Putamen (tissue), 1 donor: ENCODE results near the gene FBXW2.
A peak's percentile ranks its signal among the peaks of the same experiment; 100 is the strongest.
"Not testable (repeated sequence)": the region's sequence is repeated elsewhere in the genome, so short reads cannot be mapped to it uniquely, and the experiment has no call there.

ENCODE experiments used
- DNase-seq: peaks from one replicate; pipeline ENCODE4 v3.0.0-alpha.2; 2016; ENCODE audit warnings: low spot score

The FBXW2 gene

DNA sequence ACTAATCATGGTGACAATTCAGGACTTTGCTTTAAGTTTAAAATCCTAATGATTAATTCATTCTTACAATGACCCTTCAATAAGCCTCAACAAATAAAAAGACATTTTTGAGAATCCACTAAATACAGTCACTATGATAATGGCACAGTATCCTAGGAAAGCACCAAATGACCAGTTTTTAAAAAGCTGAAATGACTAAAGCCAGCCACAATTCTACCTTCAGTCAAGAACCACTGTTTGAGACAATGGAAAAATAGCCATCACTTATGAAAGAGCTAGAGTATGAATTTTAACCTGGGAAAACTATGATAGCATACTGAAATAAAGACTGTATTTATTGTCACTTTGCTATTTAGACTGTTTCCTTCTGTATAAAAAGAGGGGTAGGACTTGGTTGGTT is 14.0 kb downstream of the FBXW2 start:
- DNase-seq = no peak

DNA sequence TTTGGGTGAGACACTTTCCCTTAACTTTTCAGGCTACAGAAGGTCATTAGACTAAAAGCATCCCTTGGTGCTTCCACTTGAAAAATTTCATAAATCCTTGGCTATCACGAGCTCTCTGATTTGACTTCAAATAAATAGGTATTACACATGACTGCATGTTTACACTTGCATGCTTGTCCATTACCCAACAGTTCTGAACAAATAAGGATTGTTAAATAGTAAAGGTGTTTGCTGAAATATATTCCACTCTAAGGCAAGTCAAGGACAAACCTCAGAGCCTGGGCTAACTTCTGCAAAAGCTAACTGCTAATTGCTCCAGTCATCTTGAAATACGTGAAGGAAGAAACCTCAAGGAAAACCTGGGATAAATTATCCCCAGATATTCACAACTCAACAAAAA is 14.5 kb downstream of the FBXW2 start:
- DNase-seq = no peak

DNA sequence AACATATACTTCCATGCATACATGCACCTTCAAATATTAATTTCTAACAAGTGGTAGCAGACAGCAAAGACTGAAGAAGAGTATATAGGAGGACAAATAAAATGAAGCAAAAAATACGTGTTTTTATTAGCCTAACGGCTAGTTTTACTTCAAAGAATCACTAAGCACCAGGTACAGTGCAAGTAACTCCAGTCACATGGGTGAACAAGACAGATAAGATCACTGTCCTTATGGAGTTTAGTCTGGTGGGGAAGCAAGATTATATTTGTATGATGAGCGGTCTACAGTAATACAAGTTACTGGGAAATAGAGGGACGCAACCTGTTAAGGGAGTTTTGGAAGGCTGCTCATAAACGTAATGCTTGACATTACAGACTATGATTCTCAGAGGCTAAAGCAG is 16.0 kb downstream of the FBXW2 start:
- no peak for DNase-seq

DNA sequence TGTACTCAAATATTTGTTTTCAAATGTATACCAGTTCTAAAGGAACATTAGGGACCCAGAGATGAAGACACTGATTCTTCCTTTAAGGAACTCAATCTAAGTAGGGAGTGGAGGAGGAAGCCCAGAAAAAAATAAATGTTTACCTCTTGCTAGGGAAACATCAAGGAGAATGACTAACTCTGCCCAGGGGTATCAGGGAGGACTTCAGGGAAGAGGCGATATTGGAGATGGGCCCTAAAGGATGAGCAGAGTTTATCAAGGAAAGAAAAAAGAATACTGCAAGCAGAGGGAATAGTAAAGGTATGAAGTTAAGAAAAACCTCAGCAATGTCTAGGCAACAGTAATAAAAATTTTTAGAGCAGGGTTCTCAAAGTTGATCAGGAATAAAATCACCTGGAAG is 16.4 kb downstream of the FBXW2 start:
- no peak for DNase-seq

DNA sequence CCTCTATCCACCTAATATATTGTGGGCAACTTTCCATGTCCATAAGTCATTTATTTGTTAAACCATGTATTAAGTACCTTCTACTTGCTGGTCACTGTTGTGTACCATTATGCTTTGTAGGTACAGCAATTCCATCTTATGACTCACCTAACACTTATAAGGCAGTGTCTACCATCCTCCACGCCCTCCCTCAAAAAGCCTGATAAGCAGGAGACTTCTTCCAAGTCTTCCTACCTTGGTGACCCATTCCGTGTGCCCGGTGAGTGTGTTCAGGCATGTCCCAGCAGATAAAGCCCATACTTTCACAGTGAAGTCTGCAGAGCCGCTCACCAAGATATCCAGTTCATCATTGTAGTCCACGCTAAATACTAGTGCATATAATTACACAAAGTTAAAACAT is 17.4 kb downstream of the FBXW2 start:
- DNase-seq = no peak

DNA sequence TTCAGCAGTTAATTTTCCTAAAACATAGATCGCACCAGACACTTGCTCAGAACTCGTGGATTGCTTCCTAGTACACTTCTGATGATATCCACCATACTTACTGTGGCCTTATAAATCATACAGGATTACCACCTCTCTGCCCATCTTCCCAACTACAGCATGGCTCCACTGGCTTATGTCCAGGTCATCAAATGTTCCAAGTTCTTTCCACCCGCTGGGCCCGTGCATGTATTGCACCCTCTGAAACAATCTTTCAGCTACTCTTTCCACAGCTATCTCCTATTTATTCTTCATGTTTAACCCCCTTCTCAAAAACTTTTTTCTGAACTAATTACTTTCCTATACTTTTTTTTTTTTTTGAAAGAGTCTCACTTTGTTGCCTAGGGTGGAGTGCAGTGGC is 18.5 kb downstream of the FBXW2 start:
- no peak for DNase-seq

DNA sequence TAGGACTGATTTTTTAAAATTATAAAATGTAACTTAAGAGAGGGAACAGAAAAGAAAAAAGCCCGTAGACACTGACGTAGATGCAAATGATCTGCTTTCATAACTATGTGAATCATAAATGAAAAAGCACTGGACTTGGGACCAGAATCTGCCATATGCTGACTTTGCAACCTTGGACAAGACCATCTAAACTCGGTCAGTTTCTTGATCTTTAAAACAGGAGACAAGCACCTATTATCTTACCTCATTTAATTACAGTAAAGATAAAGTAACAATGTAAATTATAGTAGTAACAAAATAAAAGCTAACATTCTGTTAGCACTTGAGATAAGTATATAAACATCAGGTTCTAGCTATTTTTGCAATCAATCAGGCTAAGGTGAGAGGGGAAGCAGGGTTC is 20.0 kb downstream of the FBXW2 start:
- no peak for DNase-seq

DNA sequence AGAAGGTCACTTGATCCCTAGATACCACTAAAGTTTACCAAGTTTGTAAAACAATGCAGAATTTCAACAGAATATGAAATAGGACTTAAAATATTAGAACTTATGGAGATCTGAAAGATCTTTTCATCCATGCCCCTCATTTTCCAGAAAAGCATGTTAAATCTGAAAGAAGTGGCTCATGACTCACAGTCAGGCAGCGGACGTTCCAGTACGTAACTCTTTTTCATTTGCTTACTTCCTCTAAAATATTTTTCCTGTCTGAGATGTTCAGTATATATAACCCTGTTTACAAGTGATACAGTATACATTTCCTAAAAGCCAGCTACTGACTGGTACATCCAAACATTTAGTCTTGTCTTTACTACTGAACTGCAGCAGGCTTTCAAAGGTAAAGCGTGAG is 22.3 kb downstream of the FBXW2 start:
- no peak for DNase-seq

DNA sequence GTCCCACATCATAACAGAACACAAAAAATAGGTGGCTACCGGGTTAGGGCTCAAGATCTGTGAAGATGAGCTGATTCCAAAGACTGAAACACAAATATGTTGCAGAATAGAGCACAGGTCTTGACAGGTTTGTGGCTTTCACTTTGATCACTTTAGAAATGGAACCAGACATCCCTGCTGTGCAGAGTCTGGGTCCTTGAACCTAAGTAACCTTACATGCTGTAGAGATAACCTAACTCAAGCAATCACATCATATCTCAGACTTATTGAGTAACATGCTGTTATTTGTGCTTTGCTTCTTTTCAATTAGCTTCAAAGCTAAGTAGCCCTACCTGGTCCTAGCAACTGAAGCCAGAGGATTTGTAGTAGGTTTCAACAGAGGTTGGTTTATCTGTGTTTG is 24.3 kb downstream of the FBXW2 start:
- DNase-seq = no peak

DNA sequence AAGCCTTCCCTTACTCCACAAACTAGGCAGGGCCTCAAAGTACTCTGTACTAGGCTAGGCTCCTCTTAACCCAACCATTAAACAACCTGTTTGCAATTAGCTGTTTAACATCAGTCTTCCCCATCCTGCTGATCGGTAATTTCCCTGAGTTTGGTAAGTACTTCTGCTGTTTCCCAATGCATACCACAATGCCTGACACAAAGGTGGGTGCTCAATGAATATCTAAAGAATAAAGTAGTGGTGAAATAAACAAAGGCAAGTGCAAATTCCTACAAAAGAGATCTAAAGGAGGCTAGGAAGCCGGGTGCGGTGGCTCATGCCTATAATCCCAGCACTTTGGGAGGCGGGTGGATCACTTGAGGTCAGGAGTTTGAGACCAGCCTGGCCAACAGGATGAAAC is 25.0 kb downstream of the FBXW2 start:
- no peak for DNase-seq

DNA sequence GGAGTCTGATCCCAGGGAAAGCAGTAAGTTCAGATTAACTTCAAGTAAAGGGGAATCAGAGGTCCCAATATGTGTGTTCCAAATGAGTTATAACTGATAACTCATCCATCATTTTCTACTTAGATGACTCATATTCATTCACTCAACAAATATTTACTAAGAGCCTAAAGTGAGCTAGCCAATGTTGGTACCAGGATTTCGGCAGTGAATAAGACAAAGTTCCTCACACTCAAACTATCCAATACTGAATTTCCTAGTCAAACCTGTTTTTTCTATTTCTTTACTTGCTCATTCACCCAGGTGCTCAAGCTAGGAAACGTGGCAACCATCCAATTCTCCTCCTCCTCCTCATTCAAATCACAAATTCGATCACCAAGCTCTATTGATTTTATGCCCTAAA is 25.8 kb downstream of the FBXW2 start:
- DNase-seq = no peak

DNA sequence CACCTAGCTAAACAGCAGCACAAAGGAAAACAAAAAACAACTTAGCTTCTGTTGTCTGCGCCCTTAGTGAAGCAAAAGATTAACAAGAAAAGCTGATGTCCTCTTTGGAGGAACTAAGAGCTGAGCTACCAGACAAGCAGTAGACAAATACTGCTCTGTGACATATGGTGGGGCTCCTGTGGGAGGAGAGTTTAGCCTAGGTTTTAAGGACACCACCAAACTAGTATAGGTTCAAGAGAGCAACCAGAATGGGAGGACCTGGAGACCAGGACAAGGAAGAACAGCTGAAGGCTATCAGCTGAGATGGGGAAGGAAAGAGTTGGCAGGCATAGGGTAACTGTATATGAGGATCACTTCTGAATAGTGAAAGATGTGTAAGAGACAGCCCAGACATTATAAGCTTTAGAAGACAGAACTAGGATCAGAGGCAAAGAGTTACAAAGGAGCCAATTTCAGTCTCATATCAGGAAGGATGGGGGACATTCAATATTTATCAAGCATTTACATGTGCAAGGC is 27.2 kb downstream of the FBXW2 start:
- DNase-seq = no peak

DNA sequence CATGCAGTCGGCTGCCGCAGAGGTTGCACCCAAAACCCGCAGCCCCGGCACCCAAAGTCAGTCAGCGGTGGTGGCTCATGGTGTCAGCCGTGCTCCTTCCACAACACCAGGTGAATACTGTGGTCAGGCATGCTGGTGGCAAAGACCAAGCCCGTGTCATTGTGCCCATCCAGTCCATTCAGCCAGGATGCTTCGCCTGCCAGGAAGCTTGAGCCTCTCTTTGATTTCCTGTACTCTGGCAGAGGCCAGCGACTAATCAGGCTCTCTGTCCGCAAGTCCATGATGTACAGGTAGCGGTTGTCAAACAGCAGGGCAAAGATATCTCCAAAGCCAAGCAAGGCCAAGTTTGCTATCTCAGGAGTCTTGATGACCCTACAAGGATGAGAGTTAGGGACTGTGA is 28.7 kb downstream of the FBXW2 start:
- DNase-seq = no peak

DNA sequence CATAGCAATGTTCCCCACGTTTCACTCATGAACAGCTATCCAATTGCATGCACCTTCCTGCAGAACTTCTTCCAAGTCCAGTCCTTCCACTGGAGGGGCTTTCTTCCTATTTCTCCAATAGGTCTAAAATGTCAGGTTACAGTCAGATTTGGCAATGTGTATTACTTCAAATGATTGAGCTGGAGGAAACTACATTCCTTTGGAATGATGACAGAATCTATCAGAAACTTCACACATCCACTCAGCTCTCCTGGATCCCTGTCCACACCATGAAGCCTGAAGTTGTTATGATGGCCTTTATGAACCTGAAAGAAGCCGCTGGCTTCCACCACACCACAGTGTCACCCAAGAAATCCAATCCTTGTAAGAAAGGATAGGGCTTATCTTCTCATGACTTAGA is 32.2 kb downstream of the FBXW2 start:
- no peak for DNase-seq

DNA sequence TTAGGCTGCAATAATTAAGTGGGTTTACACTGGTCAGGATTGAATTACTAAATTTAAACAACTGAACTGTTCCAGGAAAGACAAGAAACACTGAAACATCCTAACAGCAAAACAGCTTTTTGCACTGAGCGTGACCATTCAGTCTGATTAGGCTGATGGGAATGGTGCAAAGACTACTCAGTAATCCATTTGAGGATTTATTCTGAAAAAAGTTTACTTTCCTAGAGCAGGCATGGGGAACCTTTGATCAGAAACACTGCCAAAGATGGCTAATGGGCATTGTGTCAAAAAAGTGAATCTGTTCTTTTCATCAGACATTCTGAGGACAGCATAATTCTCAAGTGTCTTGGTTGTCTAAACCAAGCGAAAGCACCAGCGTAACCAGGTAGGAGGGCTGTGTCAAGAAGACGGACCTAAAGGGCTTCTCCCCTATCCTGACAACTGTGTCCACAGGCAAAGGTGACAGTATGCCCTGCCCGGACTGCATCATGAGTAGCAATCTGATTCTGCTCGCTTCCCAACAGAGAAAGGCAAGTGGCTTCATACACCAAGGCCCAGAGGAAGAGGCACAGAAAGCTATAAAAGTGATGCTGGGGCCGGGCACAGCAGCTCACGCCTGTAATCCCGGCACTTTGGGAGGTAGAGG is 33.3 kb downstream of the FBXW2 start:
- no peak for DNase-seq

DNA sequence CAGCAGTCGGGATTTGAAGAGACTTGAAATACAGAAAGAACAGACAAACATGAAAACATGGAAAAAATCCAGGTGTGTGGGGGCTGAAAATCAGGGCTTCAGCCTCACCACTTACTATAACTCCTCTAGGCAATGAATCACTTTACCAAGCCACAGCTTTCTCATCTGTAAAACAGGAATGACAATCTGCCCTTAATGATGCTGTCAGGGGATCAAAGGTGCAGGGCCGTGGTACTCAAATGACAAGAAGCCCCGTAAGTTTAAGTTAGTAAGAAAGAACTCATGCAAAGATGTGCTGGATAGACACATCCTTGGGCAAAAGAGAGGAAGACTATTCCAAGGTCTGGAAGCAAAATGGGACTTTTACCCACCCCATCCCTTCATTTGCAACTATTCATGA is 34.7 kb downstream of the FBXW2 start:
- DNase-seq = no peak

DNA sequence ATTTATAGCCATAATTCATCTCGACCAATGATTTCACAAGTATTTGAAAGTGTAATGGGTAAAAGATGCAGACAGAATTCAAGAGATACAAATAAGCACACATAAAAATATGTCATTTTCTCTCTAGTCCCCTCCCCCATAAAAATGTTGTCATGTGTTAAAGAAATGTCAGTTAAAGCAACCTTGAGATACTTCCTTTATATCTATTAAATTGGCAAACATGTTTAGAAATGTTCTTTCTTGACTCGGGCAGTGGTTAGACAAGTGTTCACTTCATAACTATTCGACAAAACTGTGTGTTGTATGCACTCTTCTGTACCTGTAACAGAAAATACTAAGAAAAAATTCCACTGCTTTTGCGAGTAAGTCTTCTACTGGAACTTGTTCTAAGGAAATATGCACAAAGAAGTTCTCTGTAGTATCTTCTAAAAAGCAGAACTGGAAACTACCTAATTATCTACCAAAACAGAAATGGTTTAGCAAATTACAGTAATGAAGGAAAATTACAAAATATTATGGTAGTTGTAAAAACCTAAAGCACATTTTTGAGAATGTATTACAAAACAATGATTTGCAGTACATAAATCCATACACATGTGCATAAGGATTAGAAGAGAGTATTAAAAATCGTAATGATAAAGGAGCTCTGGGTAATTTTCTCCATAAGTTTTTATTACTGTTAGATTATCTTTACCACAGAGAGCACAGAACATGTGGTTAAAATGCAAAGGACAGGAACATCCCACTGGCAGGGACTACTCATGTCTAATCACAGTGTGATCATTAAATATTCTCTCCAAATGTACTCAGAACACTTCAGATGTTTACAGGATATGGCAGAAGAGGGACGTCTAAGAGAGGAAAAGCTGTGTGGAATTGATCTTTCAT is 35.9 kb downstream of the FBXW2 start:
- no peak for DNase-seq

DNA sequence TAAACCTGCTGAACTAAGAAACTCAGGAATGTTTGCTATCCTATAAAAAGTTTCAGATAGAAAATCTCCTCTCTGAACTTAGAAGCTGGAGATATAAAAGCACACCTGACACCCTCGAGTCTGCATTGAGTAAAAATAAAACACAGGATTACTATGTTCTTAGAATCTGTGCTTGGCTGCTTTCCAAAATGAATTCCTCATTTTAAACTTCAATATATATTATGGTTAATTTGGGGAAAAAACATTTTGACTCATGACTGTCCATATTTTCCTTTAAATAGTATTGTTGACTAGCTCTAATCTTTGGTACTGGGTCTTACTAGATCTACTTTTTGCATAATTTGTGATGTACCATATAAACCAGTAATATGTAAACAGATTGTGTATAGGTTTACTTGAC is 36.7 kb downstream of the FBXW2 start:
- DNase-seq = no peak

DNA sequence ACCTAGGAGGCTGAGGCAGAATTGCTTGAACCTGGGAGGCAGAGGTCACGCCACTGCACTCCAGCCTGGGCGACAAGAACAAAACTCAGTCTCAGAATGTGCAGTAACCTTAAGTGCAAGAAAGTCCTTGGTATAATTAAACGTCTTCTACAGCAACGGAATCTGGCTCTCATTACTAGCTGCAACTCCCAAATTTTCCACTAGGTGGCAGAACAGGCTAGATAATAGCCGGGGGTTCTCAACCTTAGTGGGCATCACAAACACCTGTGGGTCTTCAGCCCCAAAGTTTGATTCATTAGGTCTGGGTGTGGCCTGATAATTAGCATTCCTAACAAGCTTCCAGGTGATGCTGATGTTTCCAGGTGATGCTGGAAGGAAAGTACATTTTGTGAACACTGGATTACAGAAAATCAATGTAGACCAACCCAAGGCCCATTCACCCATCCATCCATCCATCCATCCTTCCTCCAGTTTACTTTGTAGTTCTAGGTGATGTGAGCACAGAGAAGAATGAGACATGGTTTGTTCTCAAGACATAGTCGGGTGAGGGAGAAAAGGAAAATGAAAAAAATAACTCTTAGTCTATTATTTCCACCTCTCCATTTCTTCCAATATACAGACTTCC is 37.3 kb downstream of the FBXW2 start:
- DNase-seq = peak; percentile 44

DNA sequence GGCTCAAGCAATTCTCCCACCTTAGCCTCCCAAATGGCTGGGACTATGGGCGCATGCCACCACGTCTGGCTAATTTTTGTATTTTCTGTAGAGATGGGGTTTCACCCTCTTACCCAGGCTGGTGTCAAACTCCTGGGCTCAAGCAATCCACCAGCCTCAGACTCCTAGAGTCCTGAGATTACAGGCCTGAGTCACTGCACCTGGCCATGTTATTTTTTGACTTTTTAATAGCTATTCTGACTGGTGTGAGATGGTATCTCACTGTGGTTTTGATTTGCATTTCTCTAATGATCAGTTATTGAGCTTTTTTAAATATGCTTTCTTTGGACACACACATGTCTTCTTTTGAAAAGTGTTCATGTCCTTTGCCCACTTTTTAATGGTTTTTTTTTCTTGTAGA is 38.2 kb downstream of the FBXW2 start:
- DNase-seq = no peak

DNA sequence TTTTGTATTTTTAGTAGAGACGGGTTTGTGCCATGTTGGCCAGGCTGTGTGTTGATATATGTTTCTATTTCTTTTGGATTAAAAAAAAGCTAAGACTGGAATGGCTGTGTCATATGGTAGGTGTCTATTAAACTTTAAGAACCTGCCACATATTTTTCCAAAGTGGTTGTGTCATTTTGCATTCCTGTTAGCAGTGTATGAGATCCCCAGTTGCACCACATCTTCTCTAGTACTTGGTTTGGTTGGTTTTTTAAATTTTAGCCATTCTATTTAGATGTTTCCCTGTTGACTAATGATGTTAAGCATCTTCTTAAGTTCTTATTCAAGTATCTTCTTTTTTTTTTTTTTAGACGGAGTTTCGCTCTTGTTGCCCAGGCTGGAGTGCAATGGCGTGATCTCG is 42.8 kb downstream of the FBXW2 start:
- DNase-seq = no peak

DNA sequence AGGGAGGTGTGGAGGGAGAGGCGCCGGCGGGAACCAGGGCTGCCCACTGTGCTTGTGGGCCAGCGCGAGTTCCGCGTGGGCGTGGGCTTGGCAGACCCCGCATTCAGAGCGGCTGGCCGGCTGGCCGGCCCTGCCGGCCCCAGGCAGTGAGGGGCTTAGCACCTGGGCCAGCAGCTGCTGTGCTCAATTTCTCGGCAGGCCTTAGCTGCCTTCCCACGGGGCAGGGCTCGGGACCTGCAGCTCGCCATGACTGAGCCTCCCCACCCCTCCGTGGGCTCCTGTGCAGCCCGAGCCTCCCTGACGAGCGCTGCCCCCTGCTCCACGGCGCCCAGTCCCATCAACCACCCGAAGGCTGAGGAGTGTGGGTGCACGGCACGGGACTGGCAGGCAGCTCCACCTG is 46.9 kb downstream of the FBXW2 start:
- DNase-seq = not testable (repeated sequence)

DNA sequence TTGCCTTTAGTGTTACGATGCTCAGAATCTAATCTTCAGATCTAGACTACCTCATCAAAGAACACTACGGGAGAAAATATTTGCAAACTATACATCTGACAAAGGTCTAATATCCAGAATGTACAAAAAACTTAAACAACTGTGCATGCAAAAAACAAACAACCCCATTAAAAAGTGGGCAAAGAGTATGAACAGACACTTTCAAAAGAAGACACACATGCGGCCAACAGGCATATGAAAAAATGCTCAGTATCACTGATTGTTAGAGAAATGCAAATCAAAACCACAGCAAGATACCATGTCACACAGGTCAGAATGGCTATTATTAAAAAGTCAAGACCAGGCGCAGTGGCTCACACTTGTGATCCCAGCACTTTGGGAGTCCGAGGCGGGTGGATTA is 47.9 kb downstream of the FBXW2 start:
- DNase-seq = no peak
